HCT116 (cell line): ENCODE results near the gene AGBL1. TPM values are rescaled to one million over a fixed set of nuclear protein-coding genes. Genes with fewer than 3 reads are reported as not detected.

Experiments
- ATAC-seq: fragments of 200-7000 bp; cut with Tn5 transposase; 2 replicates; pipeline ENCODE4 v1.9.1; 2020; ENCODE audit warnings: mild to moderate bottlenecking, moderate library complexity
- BruUV-seq: library from RNA; stranded (reverse); fragments of 400-500 nt; replicated peaks from 2 replicates; lab custom pipeline; 2021; lab: Mats Ljungman, UMichigan
- CTCF ChIA-PET: fragments of 300-600 bp; sonication (Branson Sonifier 250); formaldehyde crosslinking; loops from one replicate; lab custom pipeline; 2021; ENCODE audit warnings: antibody characterized with exemption; lab: Charles Lee
- POLR2A ChIA-PET: fragments of 300-600, 350-600 bp; sonication (Branson Sonifier 250); formaldehyde crosslinking; loops from one replicate; lab custom pipeline; 2021; ENCODE audit warnings: antibody characterized with exemption; lab: Charles Lee
- RAD21 ChIA-PET, 2 experiments: fragments of 300-600 bp; sonication (Branson Sonifier 250); formaldehyde crosslinking; loops; one replicate each; lab custom pipeline; 2023; ENCODE audit warnings: low total read pairs in 2 of 2; ENCODE audit not compliant: uncharacterized antibody in 2 of 2, unreplicated experiment in 2 of 2, low non-redundant PET in 1 of 2; lab: Charles Lee
- DNase-seq: peaks from one replicate; pipeline ENCODE4 v3.0.0-alpha.2; 2010; ENCODE audit warnings: low read depth, low spot score
- H2AFZ ChIP-seq: fragments of 200-600 bp; shearing (Covaris generic), sonication (generic); 2 replicates; pipeline ENCODE4 v1.6.1; 2017; ENCODE audit warnings: low read depth, mixed run types, mixed read lengths, antibody characterized with exemption, low read length; ENCODE audit not compliant: poor library complexity, severe bottlenecking
- H3K27ac ChIP-seq: 2 replicates; pipeline ENCODE4 v1.5.1; 2012; ENCODE audit warnings: low read depth, low read length
- H3K27me3 ChIP-seq: fragments of 200-600 bp; sonication (generic); 2 replicates; pipeline ENCODE4 v1.6.1; 2016; ENCODE audit warnings: mixed run types, low read length, mixed read lengths; ENCODE audit not compliant: insufficient read depth
- H3K36me3 ChIP-seq, 2 experiments: fragments of 200-500 bp in 1 of 2; fragments of 200-600 bp in 1 of 2; sonication (Bioruptor generic) in 1 of 2; sonication (generic) in 1 of 2; 2 replicates each; pipeline versions ENCODE4 v1.5.1 to v1.6.1; 2014 to 2016; ENCODE audit warnings: low read length in 2 of 2, inconsistent platforms in 1 of 2, mixed read lengths in 1 of 2, mixed run types in 1 of 2; ENCODE audit not compliant: insufficient read depth in 2 of 2, control insufficient read depth in 1 of 2
- H3K4me1 ChIP-seq, 2 experiments: fragments of 200-600 bp in 1 of 2; sonication (generic) in 1 of 2; 2 replicates each; pipeline versions ENCODE4 v1.5.1 to v1.6.1; 2012 to 2017; ENCODE audit warnings: low read length in 2 of 2, inconsistent platforms in 1 of 2, mild to moderate bottlenecking in 1 of 2, mixed read lengths in 1 of 2, mixed run types in 1 of 2, moderate library complexity in 1 of 2; ENCODE audit not compliant: insufficient read depth in 2 of 2, control insufficient read depth in 1 of 2
- H3K4me2 ChIP-seq: fragments of 200-600 bp; sonication (generic); 2 replicates; pipeline ENCODE4 v1.6.1; 2017; ENCODE audit warnings: mixed run types, low read length, mixed read lengths
- H3K4me3 ChIP-seq, 2 experiments: fragments of 200-600 bp in 1 of 2; sonication (generic) in 1 of 2; replicated peaks in 1 of 2; 2 replicates each; pipeline ENCODE4 v1.5.1; 2011 to 2016; ENCODE audit warnings: low read length in 2 of 2, control low read depth in 1 of 2, low read depth in 1 of 2, mild to moderate bottlenecking in 1 of 2, mixed read lengths in 1 of 2, mixed run types in 1 of 2
- H3K79me2 ChIP-seq: fragments of 200-600 bp; sonication (generic); 2 replicates; pipeline ENCODE4 v1.6.1; 2017; ENCODE audit warnings: mild to moderate bottlenecking, mixed run types, low read length, moderate library complexity, mixed read lengths; ENCODE audit not compliant: insufficient read depth
- H3K9ac ChIP-seq: fragments of 200-600 bp; sonication (generic); 2 replicates; pipeline ENCODE4 v1.6.1; 2016; ENCODE audit warnings: low read length, mixed read lengths
- H3K9me2 ChIP-seq: fragments of 200-600 bp; sonication (generic), shearing (Covaris generic); 2 replicates; pipeline ENCODE4 v1.6.1; 2017; ENCODE audit warnings: mixed run types, mild to moderate bottlenecking, moderate library complexity; ENCODE audit not compliant: insufficient read depth
- H3K9me3 ChIP-seq, 2 experiments: fragments of 200-500 bp in 1 of 2; fragments of 200-600 bp in 1 of 2; sonication (Bioruptor generic) in 1 of 2; sonication (generic) in 1 of 2; 2 replicates each; pipeline ENCODE4 v1.6.1; 2014 to 2017; ENCODE audit warnings: low read length in 2 of 2, mixed read lengths in 2 of 2, inconsistent platforms in 1 of 2, low read depth in 1 of 2, mild to moderate bottlenecking in 1 of 2, mixed run types in 1 of 2, moderate library complexity in 1 of 2; ENCODE audit not compliant: control insufficient read depth in 1 of 2, insufficient read depth in 1 of 2
- H4K20me1 ChIP-seq: fragments of 200-600 bp; sonication (generic), shearing (Covaris generic); 2 replicates; pipeline ENCODE4 v1.6.1; 2017; ENCODE audit warnings: mixed run types, mild to moderate bottlenecking, moderate library complexity; ENCODE audit not compliant: insufficient read depth
- CBX3 ChIP-seq: IDR thresholded peaks from 2 replicates; pipeline ENCODE4 v1.6.1; 2012; ENCODE audit warnings: low read depth
- CEBPB ChIP-seq: IDR thresholded peaks from 2 replicates; pipeline ENCODE4 v1.6.1; 2012; ENCODE audit warnings: low read depth
- CTCF ChIP-seq, 3 experiments: fragments of 200-600 bp in 1 of 3; sonication (generic) in 1 of 3; IDR thresholded peaks in 2 of 3; conservative IDR thresholded peaks in 1 of 3; 2 replicates each; pipeline ENCODE4 v1.5.1; 2012 to 2017; ENCODE audit warnings: low read depth in 2 of 3, low read length in 2 of 3, antibody characterized with exemption in 1 of 3, borderline replicate concordance in 1 of 3, control low read depth in 1 of 3, mild to moderate bottlenecking in 1 of 3, mixed read lengths in 1 of 3, mixed run types in 1 of 3, moderate library complexity in 1 of 3; ENCODE audit not compliant: insufficient read depth in 1 of 3
- EZH2 ChIP-seq: fragments of 200-600 bp; sonication (generic); IDR thresholded peaks from 2 replicates; pipeline ENCODE4 v1.6.1; 2017; ENCODE audit warnings: antibody characterized with exemption, mixed run types
- EZH2phosphoT487 ChIP-seq: fragments of 200-600 bp; IDR thresholded peaks from 2 replicates; pipeline ENCODE4 v1.6.1; 2018; ENCODE audit warnings: antibody characterized with exemption, borderline replicate concordance
- FOSL1 ChIP-seq: IDR thresholded peaks from 2 replicates; pipeline ENCODE4 v1.6.1; 2012; ENCODE audit warnings: low read depth
- JUND ChIP-seq: IDR thresholded peaks from 2 replicates; pipeline ENCODE4 v1.6.1; 2012
- MAX ChIP-seq: IDR thresholded peaks from 2 replicates; pipeline ENCODE4 v1.6.1; 2012
- POLR2A ChIP-seq: IDR thresholded peaks from 2 replicates; pipeline ENCODE4 v1.7.0; 2011; ENCODE audit warnings: borderline replicate concordance; ENCODE audit not compliant: insufficient read depth, insufficient read length; ENCODE audit errors: extremely low read depth
- POLR2AphosphoS5 ChIP-seq: IDR thresholded peaks from 2 replicates; pipeline ENCODE4 v1.6.1; 2011; ENCODE audit warnings: mild to moderate bottlenecking, low read depth, low read length, moderate library complexity
- RAD21 ChIP-seq: IDR thresholded peaks from 2 replicates; pipeline ENCODE4 v1.6.1; 2012; ENCODE audit warnings: low read depth, mild to moderate bottlenecking
- YY1 ChIP-seq: IDR thresholded peaks from 2 replicates; pipeline ENCODE4 v1.6.1; 2011; ENCODE audit warnings: low read length, low read depth, moderate library complexity, mild to moderate bottlenecking; ENCODE audit not compliant: insufficient replicate concordance; ENCODE audit errors: extremely low read depth
- ZFX ChIP-seq: fragments of 450-650 bp; IDR thresholded peaks from 2 replicates; pipeline ENCODE4 v1.6.1; 2017
- intact Hi-C: fragments of 100-400 bp; cut with micrococcal nuclease; formaldehyde crosslinking; loops from 2 replicates; pipeline ENCODE4 v1.10.0; 2022
- total RNA-seq: library from RNA; stranded (reverse); gene quantifications from one replicate; pipeline ENCODE4 v1.2.1, GENCODE V29; 2021; ENCODE audit not compliant: unreplicated experiment

AGBL1 gene
- total RNA-seq, 1 experiment from 2014 or later = not detected

GRCh38 chr15:86634146-86634545, 554.5 kb downstream of the AGBL1 start:
- no peak overlapping the region for H3K4me2 ChIP-seq
- H2AFZ ChIP-seq = no peak overlapping the region
- intact Hi-C loops = no loop called here
- BruUV-seq = no TSS peak
- DNase-seq = no peak
- no peak overlapping the region for H3K27ac ChIP-seq
- no peak overlapping the region for H3K4me3 ChIP-seq
- RAD21 ChIA-PET = no interaction called here
- H3K79me2 ChIP-seq = no peaks in the 10 kb centered on the region
- H3K9me2 ChIP-seq = no peaks in the 10 kb centered on the region
- H4K20me1 ChIP-seq = no peaks in the 10 kb centered on the region
- POLR2A ChIA-PET = no interaction called here
- TF ChIP-seq EZH2 = no peak
- no peak for TF ChIP-seq POLR2AphosphoS5
- TF ChIP-seq RAD21 = no peak
- no peak for TF ChIP-seq YY1
- TF ChIP-seq CTCF (IDR thresholded peaks at IDR 0.05 in 2 of 3, conservative IDR thresholded peaks at IDR 0.05 in 1 of 3; ENCODE audit: borderline replicate concordance in 1 of 3, insufficient read depth in 1 of 3, low read depth in 2 of 3, low read length in 2 of 3) = no peak
- TF ChIP-seq POLR2A = no peak
- no peak for TF ChIP-seq ZFX
- no peak for TF ChIP-seq JUND
- no peak for TF ChIP-seq FOSL1
- TF ChIP-seq CEBPB = no peak
- no peak for TF ChIP-seq EZH2phosphoT487
- TF ChIP-seq MAX = no peak
- no peak for TF ChIP-seq CBX3
- peaks cover 0 to 11% of the 10 kb centered on the region in 2 experiments; a peak in 2 of 4 replicates for H3K9me3 ChIP-seq
- H3K9ac ChIP-seq = no peak overlapping the region
- ATAC-seq = no peak
- CTCF ChIA-PET = no interaction called here
- H3K4me1 ChIP-seq = no peaks in the 10 kb centered on the region
- no peaks in the 10 kb centered on the region for H3K36me3 ChIP-seq
- no peaks in the 10 kb centered on the region for H3K27me3 ChIP-seq
